NCI-H1048 (cell line): ENCODE results near the gene IPPK.

ENCODE experiments used
- DNase-seq: peaks from one replicate; lab custom pipeline; 2025; lab: John Stamatoyannopoulos, UW

IPPK gene

DNA sequence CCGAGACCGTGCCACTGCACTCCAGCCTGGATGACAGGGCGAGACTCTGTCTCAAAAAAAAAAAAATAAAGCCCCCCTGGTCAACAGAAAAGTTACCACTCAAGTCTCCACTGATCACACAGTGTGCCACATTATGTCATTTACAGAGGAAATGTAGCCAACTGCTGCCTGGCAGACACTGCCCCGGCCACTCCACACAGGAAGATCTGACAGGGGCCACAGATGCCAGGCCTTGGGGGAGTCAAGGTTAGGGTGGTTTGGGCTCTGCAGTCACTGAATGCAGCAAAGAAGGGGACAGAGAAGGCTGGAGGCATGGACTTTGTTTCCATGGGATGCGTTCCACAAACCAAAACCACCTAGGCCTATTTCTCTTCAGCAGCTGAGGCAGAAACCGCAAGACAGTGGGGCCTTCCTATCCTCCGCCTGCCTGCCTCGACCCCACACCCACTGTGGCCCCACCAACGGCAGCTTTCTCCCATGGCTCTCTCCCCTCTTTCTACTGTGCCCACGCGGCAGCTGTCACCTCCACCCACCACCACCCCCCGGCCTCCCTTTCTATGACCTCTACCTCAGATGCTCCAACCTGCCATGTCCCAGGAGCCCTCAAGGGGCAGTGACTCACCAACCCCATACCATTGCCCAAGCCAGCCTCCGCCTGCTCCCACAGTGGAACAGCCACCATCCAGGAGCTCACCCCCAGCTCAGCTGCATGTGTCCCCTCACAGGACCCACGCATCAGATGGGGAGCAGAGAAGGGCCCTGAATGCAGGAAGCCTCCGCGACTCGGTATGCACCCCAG is 12.4 kb downstream of the IPPK start:
- DNase-seq = no peak

DNA sequence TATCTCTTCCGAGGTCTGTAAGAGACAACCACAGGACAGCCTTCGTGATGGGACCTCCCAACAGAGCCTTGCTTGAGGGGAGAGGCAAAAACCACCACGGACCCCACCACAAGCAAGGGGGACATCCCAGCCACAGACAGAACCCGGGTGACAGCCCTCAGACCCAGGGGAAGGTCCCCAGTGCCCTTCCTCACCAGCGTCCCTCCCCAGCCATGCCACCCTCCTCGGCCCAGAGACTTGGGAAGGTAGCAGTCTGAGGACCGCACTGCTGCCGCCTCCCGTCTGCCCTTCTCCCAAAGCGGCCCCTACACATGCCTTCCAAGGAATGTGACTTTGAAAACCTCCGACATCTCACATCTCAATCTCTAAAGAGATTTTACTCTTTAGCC is 13.4 kb downstream of the IPPK start:
- DNase-seq = no peak

DNA sequence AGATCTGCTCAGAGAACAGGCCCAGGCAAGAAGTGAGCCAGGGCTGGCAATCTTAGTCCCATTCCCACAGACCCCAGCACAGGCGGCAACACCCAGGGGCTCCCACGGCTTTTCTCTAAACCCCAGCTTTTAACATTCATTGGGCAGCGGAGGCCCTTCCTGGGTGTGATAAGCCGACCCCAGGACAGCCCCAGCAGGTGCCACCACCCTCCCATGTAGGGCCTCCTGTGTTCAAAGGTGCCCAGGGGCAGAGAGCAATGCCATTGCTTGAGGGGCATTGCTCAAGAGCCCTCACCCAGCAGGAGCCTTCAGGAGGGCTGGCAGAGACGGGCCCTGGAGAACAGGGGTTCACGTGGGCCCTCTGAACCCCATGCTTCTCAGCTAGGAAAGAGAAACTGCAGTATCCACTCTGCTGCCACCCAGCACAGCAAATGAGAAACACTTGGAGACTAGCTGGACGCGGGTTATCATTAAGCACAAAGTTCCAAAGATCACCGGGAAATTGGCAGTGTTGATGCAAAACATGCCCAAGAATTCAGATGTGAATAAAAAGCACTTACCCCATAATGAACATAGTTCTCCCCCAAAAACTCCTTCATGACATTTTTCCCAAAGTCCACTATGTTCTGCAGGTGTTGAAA is 13.9 kb downstream of the IPPK start:
- DNase-seq = no peak

DNA sequence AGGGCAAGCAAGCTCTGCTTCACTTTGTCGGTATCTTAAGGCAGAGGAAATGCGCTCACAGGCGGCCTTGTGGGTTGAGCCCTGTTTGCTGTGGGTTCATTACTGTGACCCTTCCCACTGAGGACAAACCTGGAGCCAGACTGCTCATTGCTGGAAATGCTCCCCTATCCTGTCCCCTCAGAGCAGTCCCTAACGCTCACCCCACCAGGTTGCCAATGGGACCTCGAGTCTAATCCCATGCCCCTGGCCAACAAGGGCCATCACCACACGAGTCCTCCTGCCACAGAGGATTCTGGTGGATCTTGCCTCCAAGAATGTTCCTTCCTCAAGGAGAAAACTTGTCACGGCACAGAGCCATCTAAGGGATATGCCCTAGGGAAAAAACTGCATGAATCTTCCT is 14.6 kb downstream of the IPPK start:
- no peak for DNase-seq

DNA sequence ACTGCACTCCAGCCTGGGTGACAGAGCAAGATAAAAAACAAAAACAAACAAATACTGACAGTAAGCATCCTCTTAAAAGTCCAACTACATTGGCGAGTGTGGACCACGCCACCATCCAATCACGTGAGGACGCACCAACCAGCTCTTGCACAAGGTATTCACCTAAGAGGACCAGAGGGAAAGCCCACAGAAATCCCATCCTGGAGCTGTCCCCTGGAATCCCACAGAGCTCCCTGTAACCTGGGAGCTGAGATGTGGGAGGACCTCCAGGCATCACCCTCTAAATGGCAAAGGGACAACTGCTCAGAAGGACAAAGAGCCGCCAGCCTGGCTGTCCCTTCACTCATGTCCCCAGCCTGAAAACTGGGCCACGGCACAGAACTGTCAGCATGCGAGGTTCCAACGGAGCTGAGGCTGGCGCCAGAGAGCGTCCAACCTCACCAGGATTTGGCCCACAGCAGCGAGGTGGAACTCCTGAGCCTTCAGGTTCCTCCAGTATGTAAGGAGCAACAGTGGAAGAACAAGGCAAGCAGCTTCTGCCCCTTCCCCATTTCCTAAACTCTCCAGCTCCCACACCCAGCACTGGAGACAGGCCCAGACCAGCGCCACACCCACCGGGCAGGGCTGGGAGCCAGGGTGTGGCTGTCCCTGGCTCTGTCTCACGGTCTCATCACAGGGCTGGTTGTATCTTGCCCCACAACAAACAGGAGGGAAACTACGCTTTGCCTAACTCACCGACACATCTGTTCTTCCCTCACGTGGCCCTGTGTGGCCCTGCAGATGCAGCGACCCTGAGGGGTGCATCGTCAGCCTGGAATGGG is 15.2 kb downstream of the IPPK start:
- no peak for DNase-seq

- DNase-seq = no peak
Observed at GRCh38 chr9:92652461-92652860, 17.5 kb downstream of the IPPK start.

DNA sequence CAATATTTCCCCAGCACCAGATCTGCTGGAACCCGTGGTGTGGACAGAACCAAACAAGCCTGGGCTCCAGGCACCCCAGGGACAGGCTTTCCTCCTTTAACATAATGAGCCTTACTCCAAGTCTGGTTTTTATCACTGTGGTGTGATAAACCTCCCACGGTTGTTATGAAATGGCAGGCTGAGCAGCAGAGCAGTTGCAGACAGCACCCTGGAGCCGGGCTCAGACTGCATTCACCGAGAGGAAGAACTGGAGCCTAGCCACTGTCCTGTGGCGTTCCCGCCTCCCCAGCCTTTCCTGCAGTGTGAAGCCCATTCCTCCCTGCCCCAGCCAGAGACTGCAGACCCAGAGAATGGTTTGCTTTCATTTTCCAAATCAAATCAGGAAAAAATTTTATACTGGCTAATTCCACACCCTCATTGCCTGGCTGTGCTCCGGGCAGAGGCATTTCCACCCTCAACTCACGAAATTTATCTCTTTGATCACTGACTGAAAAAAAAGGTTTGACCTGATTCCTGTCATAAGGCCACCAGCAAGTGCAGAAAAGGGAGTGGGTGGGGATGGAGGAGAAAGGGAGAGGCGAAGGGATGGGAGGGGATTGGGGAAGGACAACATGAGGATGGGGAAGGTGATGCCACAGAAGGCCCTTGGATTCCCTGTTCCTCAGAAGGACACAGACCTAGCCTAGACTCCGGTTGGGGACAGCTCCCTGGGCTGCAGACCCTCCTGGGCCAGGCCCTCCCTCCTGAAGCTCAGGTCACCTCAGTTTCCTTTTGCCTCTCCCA is 18.9 kb downstream of the IPPK start:
- DNase-seq = no peak

DNA sequence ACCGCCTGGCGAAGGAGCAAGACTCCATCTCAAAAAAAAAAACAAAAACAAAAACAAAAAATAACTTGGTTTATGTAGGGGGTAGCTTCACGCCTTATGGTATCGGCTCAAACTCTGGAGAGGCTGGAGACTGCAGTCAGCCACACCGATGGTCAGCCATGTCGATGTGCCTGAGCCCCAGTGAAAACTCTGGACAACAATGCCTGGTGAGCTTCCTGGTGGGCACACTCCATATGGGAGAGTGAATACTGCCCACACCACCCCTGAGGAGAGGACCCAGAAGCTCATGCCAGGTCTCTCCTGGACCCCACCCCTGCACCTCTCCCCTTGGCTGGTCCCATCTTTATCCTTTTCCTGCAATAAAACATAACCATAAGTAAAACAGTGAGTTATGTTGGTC is 19.6 kb downstream of the IPPK start:
- DNase-seq = no peak

DNA sequence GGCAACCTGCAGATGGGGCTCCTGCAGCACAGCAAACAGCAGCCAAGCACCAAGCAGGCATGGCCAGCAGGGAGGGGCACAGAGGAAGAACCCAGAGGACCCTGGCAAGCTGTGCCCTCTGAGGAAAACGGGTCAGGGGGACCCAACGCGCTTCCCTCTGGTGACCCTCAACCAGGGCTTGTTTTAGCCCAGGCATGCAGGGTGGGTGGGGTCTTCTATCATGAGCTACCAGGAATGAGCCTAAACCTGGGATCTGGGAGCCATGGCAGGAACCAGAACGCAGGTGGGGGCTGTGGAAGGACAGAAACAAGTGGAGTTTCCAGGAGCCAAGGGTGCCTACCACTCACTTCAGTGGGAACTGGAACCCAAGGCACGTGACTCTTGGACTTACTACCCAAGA is 20.9 kb downstream of the IPPK start:
- no peak for DNase-seq

DNA sequence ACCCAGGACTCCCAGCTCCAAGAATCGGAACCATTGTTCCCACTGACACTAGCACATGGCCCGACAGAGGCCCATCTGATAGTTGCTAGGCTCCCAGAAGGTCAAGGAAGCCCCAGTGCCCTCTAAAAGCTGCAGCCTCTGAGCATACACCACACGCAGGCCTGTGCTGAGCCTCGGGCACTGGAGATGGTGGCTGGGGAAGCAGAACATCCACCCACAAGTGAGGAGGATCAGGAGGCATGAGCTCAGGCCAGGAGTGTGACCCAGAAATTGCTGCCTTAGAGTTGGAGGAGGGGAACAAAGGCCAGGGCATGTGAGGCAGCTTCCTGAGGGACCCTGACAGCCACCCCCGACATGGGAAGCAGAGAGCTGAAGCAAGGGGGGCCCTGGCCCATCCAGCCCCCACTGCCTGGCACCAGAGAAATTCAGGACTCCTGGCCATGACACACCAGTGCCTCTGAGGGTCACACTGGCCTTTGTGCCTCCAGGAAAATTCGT is 21.4 kb downstream of the IPPK start:
- DNase-seq = no peak

DNA sequence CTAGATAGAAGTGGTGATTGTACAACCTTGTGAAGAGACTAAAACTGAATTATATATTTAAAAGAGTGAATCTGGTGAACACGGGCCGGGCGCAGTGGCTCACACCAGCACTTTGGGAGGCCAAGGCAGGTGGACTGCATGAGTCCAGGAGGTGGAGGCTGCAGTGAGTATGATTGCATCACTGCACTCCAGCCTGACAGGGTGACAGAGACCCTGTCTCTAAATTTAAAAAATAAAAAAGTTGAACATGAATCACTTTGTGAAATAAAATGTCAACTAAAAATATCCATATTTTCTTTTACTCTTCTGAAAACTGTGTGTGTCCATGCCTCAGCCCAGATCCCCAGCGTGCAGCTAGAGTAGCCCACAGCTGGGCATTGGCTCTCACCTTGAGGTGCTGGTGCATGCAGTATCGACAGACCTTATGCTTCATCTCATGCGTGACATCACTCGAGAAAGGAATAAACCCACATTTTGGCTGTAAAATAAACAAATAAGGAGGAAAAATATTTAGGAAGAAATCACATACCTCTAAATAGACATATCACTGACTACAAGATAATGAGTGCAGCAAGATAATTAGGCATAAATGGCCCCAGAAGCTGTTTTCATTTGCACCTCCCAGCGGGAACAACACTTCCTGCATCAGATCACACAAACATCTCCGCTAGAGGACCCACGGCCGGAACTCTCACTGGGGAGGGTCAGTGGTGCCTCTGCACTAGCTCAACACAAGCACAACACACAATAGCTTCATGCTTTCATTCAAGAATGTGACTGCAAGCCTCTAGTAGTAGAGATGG is 22.1 kb downstream of the IPPK start:
- no peak for DNase-seq

DNA sequence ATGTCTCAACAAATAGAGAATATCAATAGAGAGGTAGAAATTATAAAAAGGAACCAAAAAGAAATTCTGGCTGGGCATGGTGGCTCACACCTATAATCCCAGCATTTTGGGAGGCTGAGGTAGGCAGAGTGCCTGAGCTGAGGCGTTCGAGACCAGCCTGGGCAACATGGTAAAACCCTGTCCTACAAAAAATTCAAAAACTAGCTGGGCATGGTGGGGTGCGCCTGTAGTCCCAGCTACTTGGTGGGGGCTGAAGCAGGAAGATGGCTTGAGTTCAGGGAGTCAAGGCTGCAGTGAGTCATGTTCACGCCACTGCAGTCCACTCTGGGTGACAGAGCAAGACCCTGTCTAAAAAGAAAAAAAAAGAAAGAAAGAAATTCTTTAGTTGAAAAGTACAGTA is 24.9 kb downstream of the IPPK start:
- no peak for DNase-seq

- no peak for DNase-seq
Observed at GRCh38 chr9:92644278-92644677, 25.7 kb downstream of the IPPK start.

DNA sequence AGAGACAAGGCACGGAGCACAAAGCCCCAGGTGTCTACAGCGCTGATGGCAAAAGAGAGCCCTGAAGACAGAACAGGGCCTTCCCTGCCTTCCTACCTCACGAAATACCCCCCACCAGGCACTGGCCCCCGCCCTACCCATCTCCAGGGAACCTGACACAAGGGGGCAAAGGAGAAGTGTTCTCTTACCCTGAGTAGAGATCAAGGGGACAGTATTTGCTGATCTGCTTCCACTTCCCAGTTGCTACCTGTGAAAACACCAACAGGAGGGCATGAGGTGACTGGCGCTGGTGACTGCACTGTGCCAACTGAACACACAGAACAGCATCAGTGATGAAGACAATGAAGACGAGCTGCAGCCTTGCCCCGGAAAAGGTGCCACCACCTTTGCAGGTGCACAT is 27.4 kb downstream of the IPPK start:
- no peak for DNase-seq

- DNase-seq = no peak
Observed at GRCh38 chr9:92642041-92642451, 27.9 kb downstream of the IPPK start.

DNA sequence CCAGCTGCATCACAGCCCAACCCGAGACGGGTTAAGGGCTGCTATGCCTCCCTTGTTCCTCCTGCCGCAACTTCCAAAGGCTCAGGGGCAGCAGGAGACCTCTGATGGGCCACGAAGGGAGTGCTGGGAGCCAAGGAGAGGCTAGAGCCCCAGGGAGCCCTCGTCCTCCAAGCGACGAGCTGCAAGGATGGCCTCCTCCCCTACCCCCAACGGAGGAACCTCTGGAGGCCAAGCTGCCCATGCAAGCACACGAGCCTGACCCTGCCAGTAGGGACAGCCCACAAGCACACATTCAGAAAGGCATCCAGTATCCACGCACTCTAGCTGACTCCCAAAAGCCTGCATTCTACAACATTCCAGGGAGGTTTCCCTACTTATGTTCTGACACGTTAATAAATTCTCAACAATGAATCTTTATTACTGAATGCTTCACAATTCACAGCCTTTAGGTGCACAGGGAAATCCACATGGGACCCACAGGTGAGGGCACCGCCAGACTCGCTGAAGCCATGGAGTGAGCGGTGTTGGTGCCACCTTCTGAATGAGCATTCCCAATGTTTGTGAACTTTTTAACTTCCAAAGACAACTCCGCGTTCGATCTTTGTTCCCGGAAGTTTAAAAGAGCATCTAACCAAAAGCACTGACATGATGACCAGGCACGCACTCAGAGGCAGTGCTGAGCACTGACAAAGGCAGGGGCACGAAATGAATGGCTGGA is 28.7 kb downstream of the IPPK start:
- no peak for DNase-seq

- no peak for DNase-seq
Observed at GRCh38 chr9:92640398-92641091, 29.4 kb downstream of the IPPK start.

- no peak for DNase-seq
Observed at GRCh38 chr9:92639791-92640271, 30.1 kb downstream of the IPPK start.

DNA sequence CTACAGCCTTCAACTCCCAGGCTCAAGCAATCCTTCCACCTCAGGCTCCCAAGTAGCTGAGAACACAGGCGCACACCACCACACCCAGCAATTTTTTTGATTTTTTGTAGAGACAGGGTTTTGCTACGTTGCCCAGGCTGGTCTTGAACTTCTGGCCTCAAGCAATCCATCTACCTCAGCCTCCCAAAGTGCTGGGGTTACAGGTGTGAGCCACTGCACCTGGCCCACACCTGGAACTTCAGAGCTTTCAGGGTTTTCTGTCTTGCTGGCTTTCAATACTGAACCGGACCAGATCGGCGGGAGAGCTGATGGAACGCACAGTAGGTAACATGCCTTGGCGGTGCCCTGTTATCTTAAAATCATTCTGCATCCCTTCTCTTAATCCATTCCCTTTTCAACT is 30.8 kb downstream of the IPPK start:
- no peak for DNase-seq

DNA sequence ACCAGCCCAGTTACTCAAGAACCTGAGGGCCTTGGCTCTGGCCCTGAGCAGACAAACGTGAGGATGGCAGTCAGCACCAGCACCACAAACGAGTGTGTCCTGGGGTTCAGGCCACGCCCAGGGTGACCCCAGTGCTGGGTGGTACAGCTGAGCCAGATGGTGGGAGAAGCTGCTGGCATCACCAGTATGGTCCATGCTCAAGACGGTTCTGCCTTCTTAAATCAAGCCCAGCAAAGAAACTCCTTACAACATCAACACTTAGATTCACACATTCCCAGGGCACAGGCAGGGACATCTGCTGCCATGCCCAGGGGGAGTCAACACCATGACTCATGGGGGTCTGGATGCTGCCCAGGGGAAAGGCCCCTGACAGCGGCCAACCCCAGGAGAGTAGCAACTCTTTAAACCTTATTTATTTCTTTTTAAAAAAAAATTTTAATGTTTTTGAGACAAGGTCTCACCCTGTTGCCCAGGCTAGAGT is 31.3 kb downstream of the IPPK start:
- DNase-seq = no peak
